IPS-15b (cell line): ENCODE measurements around the gene MS4A6A.

Experiments used
- H3K27me3 ChIP-seq: one replicate; pipeline ENCODE4 v1.6.1; 2013; ENCODE audit warnings: low read length; ENCODE audit not compliant: control insufficient read depth, insufficient read depth
- H3K36me3 ChIP-seq: one replicate; pipeline ENCODE4 v1.6.1; 2013; ENCODE audit warnings: low read length; ENCODE audit not compliant: control insufficient read depth, insufficient read depth
- H3K4me1 ChIP-seq: one replicate; pipeline ENCODE4 v1.6.1; 2013; ENCODE audit warnings: mild to moderate bottlenecking, low read length; ENCODE audit not compliant: control insufficient read depth, insufficient read depth
- H3K4me3 ChIP-seq: one replicate; pipeline ENCODE4 v1.5.1; 2013; ENCODE audit warnings: low read depth, low read length
- H3K9ac ChIP-seq: one replicate; pipeline ENCODE4 v1.6.1; 2013; ENCODE audit warnings: low read depth, mild to moderate bottlenecking, low read length
- H3K9me3 ChIP-seq: one replicate; pipeline ENCODE4 v1.6.1; 2013; ENCODE audit warnings: mild to moderate bottlenecking, low read length; ENCODE audit not compliant: control insufficient read depth, insufficient read depth

Gene MS4A6A

DNA sequence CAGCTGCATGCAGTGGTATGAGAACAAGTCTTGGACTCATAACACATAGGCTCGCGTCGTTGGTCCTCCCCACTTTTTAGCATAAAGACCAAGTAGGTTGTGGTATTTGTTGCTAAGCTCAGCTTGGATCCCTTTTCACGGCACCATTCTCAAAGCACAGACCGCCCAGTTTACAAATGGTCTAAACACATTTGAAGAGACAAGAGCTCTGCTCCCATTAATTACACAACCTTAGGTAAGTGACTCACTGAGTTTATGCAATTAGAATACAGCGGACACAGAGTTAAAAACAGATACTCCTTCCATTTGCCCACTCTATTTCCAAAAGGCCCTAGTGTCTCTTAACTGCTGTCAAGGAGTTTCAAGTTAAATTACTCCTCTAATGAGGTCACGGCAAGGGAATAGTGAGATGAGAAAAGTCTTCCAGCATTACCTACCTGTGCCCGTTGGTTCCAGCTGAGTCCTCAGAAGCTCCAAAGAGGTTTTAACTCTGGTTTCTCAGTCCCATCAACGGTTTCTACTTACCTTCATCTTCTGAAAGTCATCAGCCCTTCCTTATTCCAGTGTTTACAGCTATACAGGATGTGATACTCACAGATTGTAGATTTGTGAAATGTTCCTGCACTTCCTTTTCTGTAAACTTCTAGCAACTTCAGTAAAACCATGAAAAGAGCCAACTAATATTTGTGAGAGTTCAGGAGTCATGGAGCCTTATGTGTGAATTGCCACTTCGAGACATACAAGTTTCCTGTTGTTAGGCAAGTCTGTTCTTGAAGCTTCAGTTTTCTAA is at the start of gene MS4A6A:
MS4A6A (minus strand) TSS at position 543 of the 790 bp plus-strand sequence. CDS start 1,356 bp downstream, outside the sequence.
- no peaks in the 10 kb centered on the region for H3K4me1 ChIP-seq
- H3K9ac ChIP-seq, result no peak within 1 kb of the TSS
- H3K36me3 ChIP-seq, result no peaks in the 10 kb centered on the region
- H3K9me3 ChIP-seq, result no peaks in the 10 kb centered on the region
- H3K4me3 ChIP-seq, result no peak within 1 kb of the TSS
- no peaks in the 10 kb centered on the region for H3K27me3 ChIP-seq

DNA sequence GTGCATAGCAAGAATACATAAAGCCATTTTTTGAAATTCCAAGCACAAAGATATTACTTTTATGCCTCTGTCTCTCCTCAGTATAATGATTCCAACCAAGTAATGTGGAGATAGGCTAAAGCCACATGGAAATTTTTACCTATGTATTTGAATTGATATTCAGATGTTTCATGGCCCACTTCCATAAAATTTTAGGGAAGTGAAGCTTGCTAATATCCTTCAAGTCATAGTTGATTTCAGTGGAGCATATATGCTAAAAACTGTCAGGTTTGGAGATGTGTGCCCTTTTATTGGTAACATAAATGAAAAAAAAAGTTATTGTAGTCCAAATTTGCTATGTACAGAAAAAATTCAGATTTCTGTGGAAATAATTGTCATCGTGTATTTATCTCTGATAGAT is 47.8 kb upstream of the MS4A6A start:
- H3K36me3 ChIP-seq, result no peaks in the 10 kb centered on the region
- no peaks in the 10 kb centered on the region for H3K9me3 ChIP-seq
- no peaks in the 10 kb centered on the region for H3K27me3 ChIP-seq
- H3K4me3 ChIP-seq, result no peak overlapping the region
- no peak overlapping the region for H3K9ac ChIP-seq
- H3K4me1 ChIP-seq, result no peaks in the 10 kb centered on the region

- Histone ChIP-seq H3K9ac (no peak overlapping the region), H3K4me3 (no peak overlapping the region), H3K4me1 (no peaks in the 10 kb centered on the region), H3K27me3 (no peaks in the 10 kb centered on the region), H3K36me3 (no peaks in the 10 kb centered on the region), H3K9me3 (no peaks in the 10 kb centered on the region)
These were observed 39.3 kb upstream of the MS4A6A start for GRCh38 chr11:60222141-60222540.

GRCh38 chr11:60221692-60222091 is 38.8 kb upstream of the MS4A6A start:
- Histone ChIP-seq H3K27me3 (no peaks in the 10 kb centered on the region), H3K9me3 (no peaks in the 10 kb centered on the region), H3K4me1 (no peaks in the 10 kb centered on the region), H3K9ac (no peak overlapping the region), H3K36me3 (no peaks in the 10 kb centered on the region), H3K4me3 (no peak overlapping the region)

GRCh38 chr11:60221181-60221580 is 38.3 kb upstream of the MS4A6A start:
- H3K9ac ChIP-seq, result no peak overlapping the region
- H3K27me3 ChIP-seq, result no peaks in the 10 kb centered on the region
- no peaks in the 10 kb centered on the region for H3K36me3 ChIP-seq
- no peak overlapping the region for H3K4me3 ChIP-seq
- no peaks in the 10 kb centered on the region for H3K9me3 ChIP-seq
- H3K4me1 ChIP-seq, result no peaks in the 10 kb centered on the region

DNA sequence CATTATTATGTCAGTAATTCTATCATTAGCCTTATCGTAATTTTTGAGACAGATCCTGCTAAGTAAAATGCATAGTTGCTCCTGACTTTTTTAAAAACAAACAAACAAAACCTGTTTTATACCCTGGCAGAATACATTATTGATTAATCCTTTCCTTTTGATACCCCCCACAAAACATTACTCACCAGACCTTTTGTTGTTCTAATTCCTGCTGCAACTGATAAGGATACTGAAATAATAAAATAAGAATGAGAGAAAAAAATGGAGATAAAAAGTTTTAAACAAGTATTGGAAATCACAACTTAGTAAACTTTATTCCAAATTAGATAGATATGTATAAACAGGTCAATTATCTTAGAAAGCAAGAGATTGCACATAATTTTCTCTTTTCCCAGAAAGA is 31.5 kb upstream of the MS4A6A start:
- Histone ChIP-seq H3K4me1 (no peaks in the 10 kb centered on the region), H3K9me3 (no peaks in the 10 kb centered on the region), H3K27me3 (no peaks in the 10 kb centered on the region), H3K4me3 (no peak overlapping the region), H3K9ac (no peak overlapping the region), H3K36me3 (no peaks in the 10 kb centered on the region)

GRCh38 chr11:60211206-60211605 is 28.3 kb upstream of the MS4A6A start:
- Histone ChIP-seq H3K27me3 (no peaks in the 10 kb centered on the region), H3K4me3 (no peak overlapping the region), H3K9me3 (no peaks in the 10 kb centered on the region), H3K4me1 (peaks cover 2% of the 10 kb centered on the region), H3K9ac (no peak overlapping the region), H3K36me3 (no peaks in the 10 kb centered on the region)

DNA sequence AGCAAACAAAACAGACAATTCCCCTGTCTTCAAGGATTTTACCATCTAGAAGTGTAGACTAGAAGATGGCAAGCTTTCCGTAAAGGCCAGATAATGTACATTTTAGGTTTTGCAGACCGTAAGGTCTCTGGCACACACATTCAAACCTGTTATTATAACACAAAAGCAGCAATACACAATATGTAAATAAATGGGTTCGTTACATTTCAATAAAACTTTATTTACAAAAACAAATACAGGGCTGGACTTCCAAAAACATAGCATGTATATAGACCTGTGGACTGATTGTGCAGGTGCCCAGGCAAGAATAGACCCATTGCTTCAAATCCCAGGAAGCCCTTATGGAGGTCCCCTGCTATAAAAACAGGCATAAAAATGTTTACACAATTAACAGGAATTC is 27.1 kb upstream of the MS4A6A start:
- H3K4me1 ChIP-seq, result peaks cover 2% of the 10 kb centered on the region
- H3K9me3 ChIP-seq, result no peaks in the 10 kb centered on the region
- H3K4me3 ChIP-seq, result no peak overlapping the region
- H3K9ac ChIP-seq, result no peak overlapping the region
- no peaks in the 10 kb centered on the region for H3K27me3 ChIP-seq
- no peaks in the 10 kb centered on the region for H3K36me3 ChIP-seq

- H3K4me1 ChIP-seq, result peaks cover 2% of the 10 kb centered on the region
- no peaks in the 10 kb centered on the region for H3K27me3 ChIP-seq
- H3K4me3 ChIP-seq, result no peak overlapping the region
- H3K9ac ChIP-seq, result no peak overlapping the region
- H3K36me3 ChIP-seq, result no peaks in the 10 kb centered on the region
- H3K9me3 ChIP-seq, result no peaks in the 10 kb centered on the region
These were observed 26.1 kb upstream of the MS4A6A start for GRCh38 chr11:60208951-60209350.

DNA sequence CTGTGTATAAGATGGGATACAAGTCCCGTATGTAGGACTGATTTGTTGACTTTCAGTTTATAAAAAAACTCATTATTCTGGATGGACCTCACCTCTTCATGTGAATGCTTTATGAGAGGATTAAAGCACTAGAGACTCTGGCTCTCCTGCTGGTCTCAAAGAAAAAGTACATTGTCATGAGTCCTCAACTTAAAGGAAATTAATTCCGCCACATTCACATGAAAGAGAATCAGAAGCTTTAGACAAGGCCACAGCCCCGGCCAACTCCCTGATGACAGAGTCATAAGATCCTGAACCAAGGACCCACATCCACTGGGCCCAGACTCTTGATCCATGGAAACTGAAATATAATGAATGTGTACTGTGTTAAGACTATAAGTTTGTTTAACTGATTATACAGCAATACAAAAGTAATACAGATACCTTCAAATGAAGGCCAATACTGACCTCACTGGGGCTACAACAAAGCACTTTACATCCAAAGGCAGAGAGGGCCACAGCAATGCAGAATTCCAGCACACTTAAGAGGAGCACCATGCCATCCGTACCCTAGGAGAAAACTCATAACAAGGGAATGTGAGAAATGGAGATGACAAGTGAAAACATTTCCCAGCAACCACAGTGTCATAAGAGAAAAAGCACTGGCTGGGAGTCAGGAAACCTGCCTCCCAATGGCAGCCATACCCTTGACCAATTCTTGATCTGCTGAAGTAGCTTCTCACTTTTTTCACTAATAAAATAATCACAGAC is 25.4 kb upstream of the MS4A6A start:
- Histone ChIP-seq H3K27me3 (no peaks in the 10 kb centered on the region), H3K4me1 (peaks cover 2% of the 10 kb centered on the region), H3K4me3 (no peak overlapping the region), H3K9me3 (no peaks in the 10 kb centered on the region), H3K36me3 (no peaks in the 10 kb centered on the region), H3K9ac (no peak overlapping the region)

DNA sequence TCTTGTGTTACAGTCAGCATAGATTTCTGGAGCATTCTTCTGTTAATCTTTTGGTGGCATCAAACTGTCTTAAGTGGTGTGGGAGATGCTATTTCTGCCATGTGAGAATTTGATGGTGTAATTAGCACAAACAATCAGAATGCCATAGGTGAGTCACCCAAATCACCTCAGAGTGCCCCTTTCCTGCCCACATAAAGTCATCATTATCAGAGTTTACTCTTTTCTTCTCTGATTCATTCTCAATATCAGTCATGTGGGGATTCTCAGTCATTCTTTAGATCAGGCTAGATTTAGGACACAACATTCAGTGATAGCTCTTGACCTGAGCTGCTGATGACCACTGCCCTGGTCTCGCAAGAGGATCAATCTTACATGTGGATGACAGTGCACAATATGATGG is 23.7 kb upstream of the MS4A6A start:
- H3K4me3 ChIP-seq, result no peak overlapping the region
- H3K36me3 ChIP-seq, result no peaks in the 10 kb centered on the region
- H3K9ac ChIP-seq, result no peak overlapping the region
- H3K9me3 ChIP-seq, result peaks cover 3% of the 10 kb centered on the region
- peaks cover 2% of the 10 kb centered on the region for H3K4me1 ChIP-seq
- no peaks in the 10 kb centered on the region for H3K27me3 ChIP-seq

GRCh38 chr11:60204922-60205321 is 22.0 kb upstream of the MS4A6A start:
- Histone ChIP-seq H3K36me3 (no peaks in the 10 kb centered on the region), H3K4me3 (no peak overlapping the region), H3K4me1 (peaks cover 2% of the 10 kb centered on the region), H3K9me3 (peaks cover 3% of the 10 kb centered on the region), H3K9ac (no peak overlapping the region), H3K27me3 (no peaks in the 10 kb centered on the region)
